ENCODE data around the gene FCGR1A.
"Not testable (repeated sequence)": the region's sequence is repeated elsewhere in the genome, so short reads cannot be mapped to it uniquely, and the experiment has no call there.

- not testable (repeated sequence) for TF ChIP-seq CTCF, POLR2A (IDR thresholded peaks at IDR 0.05)
Observed at GRCh38 chr1:149787688-149788451, 5.4 kb downstream of the FCGR1A start.
